Mucosa of rectum (tissue), 2 donors: ENCODE measurements around the gene RAD51B.
A peak's percentile ranks its signal among the peaks of the same experiment; 100 is the strongest.

Source experiments
- H3K27ac ChIP-seq, 2 donors: one replicate each; pipeline ENCODE4 v1.7.0; 2013; ENCODE audit warnings: inconsistent platforms in 2 of 2, low read depth in 2 of 2, low read length in 2 of 2
- H3K27me3 ChIP-seq, 2 donors: one replicate each; pipeline ENCODE4 v1.7.0; 2013; ENCODE audit warnings: low read length in 2 of 2; ENCODE audit not compliant: control insufficient read depth in 2 of 2, insufficient read depth in 2 of 2
- H3K36me3 ChIP-seq, 2 donors: one replicate each; pipeline ENCODE4 v1.7.0; 2013; ENCODE audit warnings: low read length in 2 of 2; ENCODE audit not compliant: control insufficient read depth in 2 of 2, insufficient read depth in 2 of 2
- H3K4me1 ChIP-seq, 2 donors: one replicate each; pipeline ENCODE4 v1.7.0; 2013; ENCODE audit warnings: low read length in 2 of 2, mild to moderate bottlenecking in 1 of 2; ENCODE audit not compliant: control insufficient read depth in 2 of 2, insufficient read depth in 2 of 2
- H3K4me3 ChIP-seq, 2 donors: one replicate each; pipeline ENCODE4 v1.7.0; 2013; ENCODE audit warnings: low read length in 2 of 2
- H3K9ac ChIP-seq, 2 donors: one replicate each; pipeline ENCODE4 v1.7.0; 2013; ENCODE audit warnings: low read length in 2 of 2, low read depth in 1 of 2, mild to moderate bottlenecking in 1 of 2
- H3K9me3 ChIP-seq, 2 donors: one replicate each; pipeline ENCODE4 v1.7.0; 2013; ENCODE audit warnings: low read length in 2 of 2; ENCODE audit not compliant: control insufficient read depth in 2 of 2
- donor health status: healthy.
- donor health status: Normal muscosa, but diverticular disease.

The RAD51B gene

GRCh38 chr14:68528040-68528687 lies 708.6 kb downstream of the RAD51B start:
- Histone ChIP-seq H3K9ac (peak overlapping the region in 1 of 2 donors; percentile 19), H3K27me3 (no peaks in the 10 kb centered on the region), H3K9me3 (no peaks in the 10 kb centered on the region), H3K36me3 (no peaks in the 10 kb centered on the region), H3K4me3 (no peak overlapping the region), H3K4me1 (peaks cover 11 to 22% of the 10 kb centered on the region in 2 donors), H3K27ac (peak overlapping the region; percentile 35 to 91)

GRCh38 chr14:68530443-68530842 lies 710.9 kb downstream of the RAD51B start:
- Histone ChIP-seq H3K27ac (no peak overlapping the region), H3K27me3 (no peaks in the 10 kb centered on the region), H3K4me1 (peaks cover 11 to 22% of the 10 kb centered on the region in 2 donors), H3K9ac (no peak overlapping the region), H3K9me3 (no peaks in the 10 kb centered on the region), H3K4me3 (no peak overlapping the region), H3K36me3 (no peaks in the 10 kb centered on the region)

DNA sequence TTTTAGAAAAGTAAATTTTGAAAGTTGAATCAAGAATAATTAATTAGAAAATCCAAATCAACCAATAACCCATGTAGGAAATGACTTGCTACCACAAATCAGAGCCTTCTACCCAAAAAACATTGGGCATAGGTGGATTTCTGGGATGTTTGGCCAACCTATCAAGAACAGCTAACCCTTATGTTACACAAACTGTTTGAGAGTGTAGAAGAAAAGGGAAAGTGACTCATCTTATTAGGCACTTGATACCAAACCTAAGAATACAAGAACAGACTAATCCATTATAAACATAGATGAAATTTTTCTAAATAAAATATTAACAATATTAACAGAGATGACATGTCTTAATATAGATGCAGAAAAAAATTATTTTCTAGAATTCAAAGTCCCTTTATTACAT lies 712.9 kb downstream of the RAD51B start:
- no peak overlapping the region for H3K4me3 ChIP-seq
- no peak overlapping the region for H3K9ac ChIP-seq
- no peaks in the 10 kb centered on the region for H3K9me3 ChIP-seq
- no peaks in the 10 kb centered on the region for H3K36me3 ChIP-seq
- no peak overlapping the region for H3K27ac ChIP-seq
- H3K27me3 ChIP-seq: no peaks in the 10 kb centered on the region
- peaks cover 4 to 7% of the 10 kb centered on the region in 2 donors for H3K4me1 ChIP-seq

GRCh38 chr14:68534276-68534675 lies 714.7 kb downstream of the RAD51B start:
- H3K27me3 ChIP-seq: no peaks in the 10 kb centered on the region
- no peaks in the 10 kb centered on the region for H3K36me3 ChIP-seq
- no peak overlapping the region for H3K9ac ChIP-seq
- H3K4me3 ChIP-seq: no peak overlapping the region
- H3K9me3 ChIP-seq: no peaks in the 10 kb centered on the region
- no peak overlapping the region for H3K27ac ChIP-seq
- no peaks in the 10 kb centered on the region for H3K4me1 ChIP-seq

GRCh38 chr14:68535404-68536017 lies 715.9 kb downstream of the RAD51B start:
- Histone ChIP-seq H3K9me3 (no peaks in the 10 kb centered on the region), H3K4me1 (no peaks in the 10 kb centered on the region), H3K4me3 (no peak overlapping the region), H3K27ac (no peak overlapping the region), H3K36me3 (no peaks in the 10 kb centered on the region), H3K27me3 (no peaks in the 10 kb centered on the region), H3K9ac (no peak overlapping the region)

DNA sequence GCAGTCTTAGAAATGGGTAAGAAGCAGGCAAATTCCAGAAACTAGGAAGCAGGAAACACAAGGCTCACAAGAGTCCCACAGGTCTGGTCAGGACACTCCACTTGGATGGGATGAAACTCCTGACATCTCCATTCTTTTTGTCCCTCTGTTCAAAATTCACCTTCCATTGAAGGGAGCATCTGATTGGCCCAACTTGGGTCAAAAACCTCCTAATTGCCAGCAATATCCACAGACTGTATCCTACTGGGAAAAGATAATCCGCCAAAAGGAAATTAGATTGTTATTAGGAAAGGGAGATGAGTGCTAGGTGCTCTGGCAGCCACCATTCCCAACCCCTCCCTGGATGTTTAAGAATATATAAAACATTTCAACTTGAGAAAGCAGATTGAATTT lies 716.4 kb downstream of the RAD51B start:
- Histone ChIP-seq H3K9me3 (no peaks in the 10 kb centered on the region), H3K4me1 (no peaks in the 10 kb centered on the region), H3K4me3 (no peak overlapping the region), H3K9ac (no peak overlapping the region), H3K27ac (no peak overlapping the region), H3K27me3 (no peaks in the 10 kb centered on the region), H3K36me3 (no peaks in the 10 kb centered on the region)

- Histone ChIP-seq H3K36me3 (no peaks in the 10 kb centered on the region), H3K27ac (no peak overlapping the region), H3K4me1 (no peaks in the 10 kb centered on the region)
Measured at GRCh38 chr14:68538639-68539038, 719.1 kb downstream of the RAD51B start.

GRCh38 chr14:68539241-68539737 lies 719.7 kb downstream of the RAD51B start:
- Histone ChIP-seq H3K27ac (no peak overlapping the region), H3K9me3 (no peaks in the 10 kb centered on the region), H3K4me1 (no peaks in the 10 kb centered on the region), H3K27me3 (no peaks in the 10 kb centered on the region), H3K9ac (no peak overlapping the region), H3K36me3 (no peaks in the 10 kb centered on the region), H3K4me3 (no peak overlapping the region)

More at GRCh38 chr14:68538639-68539038, 719.1 kb downstream of the RAD51B start:
- Histone ChIP-seq H3K27me3 (no peaks in the 10 kb centered on the region), H3K9ac (no peak overlapping the region), H3K9me3 (no peaks in the 10 kb centered on the region), H3K4me3 (no peak overlapping the region)

DNA sequence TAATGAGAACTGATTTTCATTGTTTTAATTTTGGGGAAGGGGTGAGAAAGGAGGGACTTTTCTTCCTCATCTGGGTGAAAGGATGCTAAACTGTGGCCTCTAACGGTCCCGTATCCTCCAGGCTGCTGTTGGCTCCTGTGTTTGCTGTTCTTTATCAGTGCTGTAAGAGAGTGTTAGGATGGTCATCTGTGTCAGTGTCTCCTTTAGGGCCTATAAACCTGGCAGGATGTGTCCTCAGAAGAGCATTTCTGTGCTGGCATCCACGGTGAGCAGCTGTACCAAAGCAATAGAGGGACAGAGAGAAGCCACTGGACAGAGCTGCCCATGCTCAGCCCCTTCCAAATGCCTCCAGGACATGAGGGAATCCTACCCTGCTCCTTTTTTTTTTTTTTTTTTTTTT lies 720.2 kb downstream of the RAD51B start:
- no peaks in the 10 kb centered on the region for H3K4me1 ChIP-seq

DNA sequence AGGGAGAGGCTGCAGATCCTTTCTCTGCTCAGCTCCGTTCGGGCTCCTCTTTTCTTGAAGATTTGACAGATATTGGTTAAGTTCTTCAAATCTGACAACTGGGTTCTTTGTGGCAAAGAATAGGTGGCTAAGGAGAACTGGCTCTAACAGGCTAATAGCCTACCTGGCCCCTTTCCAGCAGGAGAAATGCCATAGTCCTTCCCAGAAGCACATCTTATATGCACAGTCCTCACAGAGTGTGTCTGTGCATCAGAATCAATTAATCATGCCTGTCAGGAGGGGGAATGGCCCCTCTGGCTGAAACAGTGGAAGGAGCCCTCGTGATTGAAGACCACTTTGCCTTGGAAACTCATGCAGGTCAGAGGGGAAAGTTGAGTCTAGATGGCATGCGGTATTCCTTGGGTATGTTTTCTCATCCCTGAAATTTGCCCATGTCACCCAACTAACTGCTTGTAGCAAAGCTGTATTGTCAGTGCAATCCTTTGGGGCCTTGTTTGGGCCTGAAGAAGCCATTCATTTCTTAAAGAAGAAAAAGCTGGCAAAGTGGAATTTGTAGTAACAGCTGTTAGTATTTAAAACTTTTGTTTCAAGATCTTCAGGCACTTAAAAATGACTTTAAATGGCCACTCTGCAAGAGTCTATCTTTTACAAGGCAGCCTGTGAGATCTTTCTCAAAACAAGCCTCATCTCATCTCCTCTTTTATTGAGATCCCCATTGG lies 721.8 kb downstream of the RAD51B start:
- Histone ChIP-seq H3K4me3 (no peak overlapping the region), H3K27me3 (no peaks in the 10 kb centered on the region), H3K27ac (peak overlapping the region; percentile 13 to 41), H3K36me3 (no peaks in the 10 kb centered on the region), H3K9ac (no peak overlapping the region), H3K4me1 (no peaks in the 10 kb centered on the region), H3K9me3 (no peaks in the 10 kb centered on the region)

More for the DNA sequence above, 720.2 kb downstream of the RAD51B start:
- H3K27ac ChIP-seq: no peak overlapping the region
- no peak overlapping the region for H3K9ac ChIP-seq
- H3K27me3 ChIP-seq: no peaks in the 10 kb centered on the region
- no peaks in the 10 kb centered on the region for H3K36me3 ChIP-seq
- no peak overlapping the region for H3K4me3 ChIP-seq
- H3K9me3 ChIP-seq: no peaks in the 10 kb centered on the region
